Measurements from ENCODE around the gene CBFA2T3.
"Not testable (repeated sequence)": the region's sequence is repeated elsewhere in the genome, so short reads cannot be mapped to it uniquely, and the experiment has no call there.

Gene CBFA2T3

DNA sequence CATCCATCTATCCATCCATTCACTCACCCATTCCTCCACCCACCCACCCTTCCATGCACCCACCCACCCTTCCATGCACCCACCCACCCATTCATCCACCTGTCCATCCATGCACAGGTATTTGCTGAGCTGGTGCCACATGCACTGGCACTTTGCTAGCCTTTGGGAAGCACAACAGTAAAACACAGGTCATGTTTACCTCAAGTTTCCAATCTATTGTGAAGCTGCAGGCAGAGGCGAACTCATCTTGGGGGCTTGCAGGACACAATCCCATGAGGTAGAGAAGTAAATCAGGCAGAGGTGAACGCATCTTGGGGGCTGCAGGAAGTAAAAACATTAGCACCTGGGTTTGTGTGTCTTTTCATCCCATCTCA, 35.6 kb upstream of the CBFA2T3 start:
- no peak for DNase-seq

DNA sequence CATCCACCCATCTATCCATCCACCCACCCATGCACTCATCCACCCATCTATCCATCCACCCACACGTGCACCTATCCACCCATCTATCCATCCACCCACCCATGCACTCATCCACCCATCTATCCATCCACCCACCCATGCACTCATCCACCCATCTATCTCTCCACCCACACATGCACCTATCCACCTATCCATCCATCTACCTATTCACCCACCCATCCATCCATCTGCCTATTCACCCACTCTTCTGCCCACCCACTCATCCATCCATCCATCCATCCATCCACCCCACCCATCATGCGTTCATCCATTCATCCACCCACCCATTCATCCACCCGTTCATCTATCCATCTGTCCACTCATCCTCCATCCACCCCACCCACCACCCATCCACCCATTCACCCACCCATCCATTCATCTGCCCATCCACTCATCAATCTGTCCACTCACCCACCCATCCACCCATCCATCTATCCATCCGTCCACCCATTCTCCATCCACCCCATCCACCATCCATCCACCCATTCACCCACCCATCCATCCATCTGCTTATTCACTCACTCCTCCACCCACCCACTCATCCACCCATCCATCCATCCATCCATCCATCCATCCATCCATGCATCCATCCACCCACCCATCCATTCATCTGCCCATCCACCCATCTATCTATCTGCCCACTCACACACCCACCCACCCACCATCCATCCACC, 35.1 kb upstream of the CBFA2T3 start:
- no peak for DNase-seq

DNA sequence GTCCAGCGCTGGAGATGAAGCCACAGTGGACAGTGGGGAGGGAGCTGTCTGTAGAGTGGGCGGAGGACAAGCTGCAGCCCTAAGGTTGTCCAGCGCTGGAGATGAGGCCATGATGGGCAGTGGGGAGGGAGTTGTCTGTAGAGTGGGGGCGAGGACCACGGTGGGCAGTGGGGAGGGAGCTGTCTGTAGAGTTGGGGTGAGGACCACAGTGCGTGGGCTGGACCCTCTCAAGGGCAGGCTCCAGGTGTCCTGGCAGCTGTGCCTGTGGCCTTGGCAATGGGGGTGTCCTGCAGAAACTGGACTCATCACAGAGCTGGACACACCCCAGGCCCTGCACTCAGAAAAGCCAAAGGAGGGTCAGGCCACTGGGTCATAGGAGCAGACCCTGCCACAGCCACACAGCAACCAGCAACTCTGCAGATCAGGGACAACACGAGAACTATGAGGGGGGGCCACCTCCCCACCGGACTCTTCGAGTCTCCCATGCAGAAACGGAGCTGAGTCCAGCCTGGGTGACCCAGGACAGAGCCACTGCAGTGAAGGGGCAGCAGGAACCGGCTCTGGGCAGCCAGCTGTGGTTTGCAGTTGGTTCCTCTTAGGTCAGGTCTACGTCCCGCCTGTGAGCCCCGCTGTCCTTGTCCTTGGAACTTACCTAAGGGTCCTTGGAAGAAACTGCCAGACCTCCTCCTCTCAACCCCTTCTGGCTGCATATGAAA, 33.4 kb upstream of the CBFA2T3 start:
- DNase-seq, result no peak

DNA sequence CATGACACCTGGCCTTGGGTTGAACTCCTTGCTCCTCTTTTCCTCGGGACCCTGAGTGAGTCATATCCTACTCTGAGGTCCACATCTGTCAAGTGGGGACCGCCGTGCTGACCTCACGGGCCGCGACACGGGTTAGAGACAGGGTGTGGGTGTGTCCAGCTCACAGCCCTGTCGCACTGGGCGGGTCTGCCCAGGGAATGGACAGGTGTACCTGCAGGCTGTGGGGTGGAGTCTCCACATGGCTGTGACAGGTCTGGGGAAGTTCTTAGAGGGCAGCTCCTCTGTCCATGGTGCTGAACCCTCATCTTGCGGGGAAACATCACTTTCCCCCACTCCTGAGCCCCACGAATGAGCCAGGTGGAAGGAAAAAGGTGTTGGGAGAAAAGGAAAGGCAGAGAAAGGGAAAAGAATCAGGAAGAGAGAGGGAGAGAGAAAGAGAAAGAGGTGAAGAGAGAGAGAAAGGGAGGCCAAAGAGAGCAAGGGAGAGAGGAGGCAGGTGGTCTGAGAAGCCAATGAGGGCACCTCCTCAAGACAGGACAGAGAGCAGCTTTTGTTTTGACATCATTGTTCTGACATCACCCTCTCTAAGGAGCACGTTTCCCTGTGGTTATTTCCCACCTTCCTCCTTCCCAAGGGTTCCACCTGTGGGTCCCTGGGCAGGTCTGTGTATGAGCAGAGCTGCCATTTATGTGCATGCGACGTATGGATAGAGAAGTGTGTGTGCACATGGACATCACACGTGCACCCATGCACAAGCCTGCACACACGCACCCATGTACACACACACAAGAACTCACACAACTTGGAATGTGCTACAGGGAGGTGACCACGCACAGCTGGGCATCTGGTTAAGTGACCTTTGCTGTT, 32.6 kb upstream of the CBFA2T3 start:
- DNase-seq, result peak; percentile 28

DNA sequence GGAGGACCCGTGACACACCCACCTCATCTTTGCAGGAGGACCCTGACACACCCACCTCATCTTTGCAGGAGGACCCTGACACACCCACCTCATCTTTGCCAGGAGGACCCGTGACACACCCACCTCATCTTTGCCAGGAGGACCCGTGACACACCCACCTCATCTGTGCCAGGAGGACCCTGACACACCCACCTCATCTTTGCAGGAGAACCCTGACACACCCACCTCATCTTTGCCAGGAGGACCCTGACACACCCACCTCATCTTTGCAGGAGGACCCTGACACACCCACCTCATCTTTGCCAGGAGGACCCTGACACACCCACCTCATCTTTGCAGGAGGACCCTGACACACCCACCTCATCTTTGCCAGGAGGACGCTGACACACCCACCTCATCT, 31.8 kb upstream of the CBFA2T3 start:
- not testable (repeated sequence) for DNase-seq

DNA sequence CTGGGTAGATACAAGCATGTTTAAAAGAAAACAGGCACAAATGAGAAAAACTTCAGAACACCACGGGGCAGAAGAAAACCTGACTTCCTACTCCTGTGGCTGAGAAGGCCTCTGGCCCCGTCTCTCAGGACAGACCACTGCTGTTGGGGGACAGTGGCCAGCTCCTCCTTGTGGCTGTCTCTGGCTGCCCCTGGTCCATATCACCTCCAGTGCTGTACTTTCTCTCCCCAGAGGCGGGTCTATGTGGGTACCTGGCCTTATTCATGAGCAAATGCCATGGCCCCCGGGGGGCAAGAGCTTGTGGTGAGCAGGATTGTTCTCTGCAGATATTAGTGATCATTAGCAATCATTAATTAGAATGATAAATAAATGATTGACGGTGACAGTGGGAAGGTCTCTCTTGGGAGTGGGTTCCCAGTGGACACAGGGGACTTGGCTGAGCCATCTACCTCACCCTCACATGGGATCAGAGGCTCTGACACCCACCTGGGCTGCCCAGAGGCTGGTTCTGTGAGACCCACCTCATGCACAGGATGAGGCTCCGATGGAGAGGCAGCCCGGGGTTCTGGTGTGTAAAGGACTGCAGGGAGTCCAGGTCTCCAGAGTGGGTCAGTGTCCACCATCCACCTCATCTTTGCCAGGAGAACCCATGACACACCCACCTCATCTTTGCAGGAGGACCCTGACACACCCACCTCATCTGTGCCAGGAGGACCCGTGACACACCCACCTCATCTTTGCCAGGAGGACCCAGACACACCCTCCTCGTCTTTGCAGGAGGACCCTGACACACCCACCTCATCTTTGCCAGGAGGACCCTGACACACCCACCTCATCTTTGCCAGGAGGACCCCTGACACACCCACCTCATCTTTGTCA, 30.6 kb upstream of the CBFA2T3 start:
- DNase-seq, result no peak

DNA sequence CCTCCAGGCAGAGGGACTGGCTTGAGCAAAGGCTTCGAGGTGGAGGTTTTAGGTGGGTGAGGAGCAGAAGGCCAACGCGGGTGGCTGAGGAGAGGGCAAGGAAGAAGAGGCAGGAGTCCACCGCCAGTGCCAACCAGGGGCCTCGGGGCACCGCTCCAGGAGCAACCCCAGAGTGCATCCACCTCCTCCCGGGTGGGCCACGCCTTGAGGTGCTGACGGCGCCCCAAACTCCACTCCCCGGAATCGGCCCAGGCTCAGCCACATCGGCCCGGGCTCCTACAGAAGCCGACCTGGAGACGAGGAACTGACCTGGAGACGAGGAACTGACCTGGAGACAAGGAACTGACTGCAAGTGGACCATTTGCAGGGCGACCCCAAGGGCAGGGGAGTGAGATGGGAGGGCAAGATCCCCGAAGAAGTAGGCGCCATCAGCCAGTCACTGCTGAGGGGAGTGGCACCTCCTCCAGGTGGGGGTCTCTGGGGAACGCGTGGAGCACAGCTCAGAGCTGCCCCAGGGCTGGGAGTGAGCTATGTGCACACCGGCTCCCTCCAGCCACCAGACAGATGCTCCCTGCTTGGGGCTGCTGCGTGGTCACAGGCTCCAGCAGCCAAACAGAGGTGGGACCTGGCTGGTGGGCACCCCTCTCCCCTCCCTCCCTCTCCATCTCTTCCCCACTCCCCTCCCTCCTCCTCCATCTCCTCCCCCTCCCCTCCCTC, 29.2 kb upstream of the CBFA2T3 start:
- peak; percentile 17 for DNase-seq

DNA sequence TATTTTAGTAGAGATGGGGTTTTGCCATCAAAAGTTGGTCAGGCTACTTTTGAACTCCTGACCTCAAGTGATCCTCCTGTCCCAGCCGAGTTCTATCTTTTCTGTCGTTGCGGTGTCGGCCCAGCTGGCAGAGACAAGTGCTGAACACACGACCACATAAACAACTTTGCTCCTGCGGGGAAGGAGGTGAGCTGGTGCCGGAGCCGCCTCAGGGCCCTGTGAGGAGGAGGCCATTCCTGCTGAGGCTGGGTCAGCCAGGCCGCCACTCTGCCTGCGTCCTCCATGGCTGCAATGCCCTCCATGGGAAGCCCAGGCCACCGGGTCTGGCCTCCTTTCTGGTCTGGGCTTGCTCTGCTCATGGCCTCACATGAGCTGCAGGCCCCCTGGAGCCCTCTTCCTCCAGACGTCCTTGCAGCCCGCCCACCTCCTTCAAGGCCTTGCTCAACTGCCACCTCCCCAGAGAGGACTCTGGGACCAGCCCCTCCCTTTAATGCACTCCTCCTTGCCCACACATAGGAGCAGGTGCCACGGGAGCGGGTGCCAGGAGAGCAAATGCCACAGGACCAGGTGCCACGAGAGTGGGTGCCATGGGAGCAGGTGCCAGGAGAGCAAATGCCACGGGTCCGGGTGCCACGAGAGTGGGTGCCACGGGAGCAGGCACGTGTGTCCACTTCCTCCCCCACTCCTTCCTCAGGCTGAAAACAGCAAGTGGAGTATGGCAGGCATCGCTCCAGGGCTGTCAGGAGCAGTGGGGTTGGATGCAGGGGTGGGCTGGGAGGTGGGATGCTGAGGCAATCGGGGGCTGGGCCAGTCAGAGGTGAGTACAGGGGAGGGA, 28.4 kb upstream of the CBFA2T3 start:
- no peak for DNase-seq

DNA sequence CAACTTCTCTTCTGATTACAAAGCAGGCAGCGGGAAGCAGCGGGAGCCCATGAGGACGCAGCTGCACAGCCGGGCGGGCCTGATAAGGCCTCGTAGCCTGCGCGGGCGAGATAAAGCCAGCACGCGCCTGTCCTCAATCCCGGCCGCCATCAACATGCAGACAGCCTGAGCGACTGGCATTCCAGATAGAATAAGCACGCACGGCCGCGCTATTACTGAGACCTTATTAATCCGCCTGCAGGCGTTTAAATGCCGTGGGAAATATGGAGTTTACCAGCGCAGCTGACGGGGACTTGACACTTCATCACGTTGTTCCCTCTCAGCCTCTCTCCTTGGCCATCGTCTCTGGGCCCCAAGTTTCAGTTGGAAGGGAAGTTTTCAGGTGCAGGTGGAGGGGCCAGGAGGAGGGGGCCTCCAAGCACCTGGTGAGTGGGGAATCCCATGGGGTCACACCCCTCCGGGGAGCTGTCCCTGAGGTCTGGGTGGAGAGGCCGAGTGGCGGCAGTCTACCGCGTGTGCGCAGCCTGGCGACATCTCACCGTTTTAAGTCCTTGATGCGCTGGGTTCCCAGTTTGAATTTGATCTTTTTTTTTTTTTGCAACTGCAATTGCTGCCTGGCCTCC, 27.3 kb upstream of the CBFA2T3 start:
- peak; percentile 69 for DNase-seq

DNA sequence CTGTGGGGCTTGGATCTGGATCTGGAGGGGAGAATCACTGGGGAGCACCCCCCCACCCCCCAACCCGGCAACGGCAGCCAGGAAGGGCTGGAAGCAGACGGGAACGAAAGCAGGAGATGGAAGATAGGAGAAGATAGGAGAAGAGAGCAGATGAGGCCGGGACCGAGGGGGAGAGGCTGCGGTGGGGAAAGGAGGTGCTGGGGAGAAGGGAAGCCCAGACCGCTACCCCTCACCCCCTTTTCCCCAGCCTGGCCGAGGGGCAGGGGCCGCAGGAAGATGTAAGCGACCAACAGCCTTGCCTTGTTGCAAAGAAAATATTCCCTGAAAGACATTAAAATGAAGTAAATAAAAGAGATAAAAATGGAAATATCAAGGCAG, 26.8 kb upstream of the CBFA2T3 start:
- no peak for DNase-seq

DNA sequence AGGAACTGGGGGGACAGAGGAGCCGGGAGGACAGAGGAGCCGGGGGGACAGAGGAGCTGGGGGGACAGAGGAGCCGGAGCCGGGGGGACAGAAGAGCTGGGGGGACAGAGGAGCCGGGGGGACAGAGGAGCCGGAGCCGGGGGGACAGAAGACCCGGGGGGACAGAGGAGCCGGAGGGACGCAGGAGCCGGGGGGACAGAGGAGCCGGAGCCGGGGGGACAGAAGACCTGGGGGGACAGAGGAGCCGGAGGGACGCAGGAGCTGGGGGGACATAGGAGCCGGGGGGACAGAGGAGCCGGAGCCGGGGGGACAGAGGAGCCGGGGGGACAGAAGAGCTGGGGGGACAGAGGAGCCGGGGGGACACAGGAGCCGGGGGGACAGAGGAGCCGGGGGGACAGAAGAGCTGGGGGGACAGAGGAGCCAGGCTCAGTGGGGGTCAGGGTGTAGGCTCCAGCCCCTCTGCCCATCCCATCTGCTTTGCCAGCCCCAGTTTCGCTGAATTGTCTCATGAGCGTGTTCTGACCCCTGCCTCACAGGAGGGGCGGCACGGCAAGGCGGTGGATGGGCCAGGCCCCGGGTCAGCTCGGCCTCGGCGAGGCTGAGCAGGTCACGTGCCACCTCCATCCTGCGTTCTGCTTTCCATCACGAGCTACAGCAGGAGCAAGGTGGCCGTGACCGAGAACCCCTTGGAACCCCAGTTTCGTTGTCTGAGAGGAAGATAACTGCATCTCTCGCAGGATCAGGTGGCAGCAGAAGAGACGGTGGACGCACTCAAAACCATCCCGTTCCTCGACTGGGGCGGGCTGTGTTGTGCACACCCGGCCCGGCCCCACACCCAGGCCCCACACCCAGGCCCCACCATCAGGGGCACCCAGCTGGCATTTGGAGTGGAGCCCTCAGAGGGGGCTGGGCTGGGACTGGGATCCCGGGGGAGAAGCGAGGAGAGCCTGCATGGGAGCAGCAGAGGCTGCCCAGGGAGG, 26.1 kb upstream of the CBFA2T3 start:
- DNase-seq, result peak; percentile 20

DNA sequence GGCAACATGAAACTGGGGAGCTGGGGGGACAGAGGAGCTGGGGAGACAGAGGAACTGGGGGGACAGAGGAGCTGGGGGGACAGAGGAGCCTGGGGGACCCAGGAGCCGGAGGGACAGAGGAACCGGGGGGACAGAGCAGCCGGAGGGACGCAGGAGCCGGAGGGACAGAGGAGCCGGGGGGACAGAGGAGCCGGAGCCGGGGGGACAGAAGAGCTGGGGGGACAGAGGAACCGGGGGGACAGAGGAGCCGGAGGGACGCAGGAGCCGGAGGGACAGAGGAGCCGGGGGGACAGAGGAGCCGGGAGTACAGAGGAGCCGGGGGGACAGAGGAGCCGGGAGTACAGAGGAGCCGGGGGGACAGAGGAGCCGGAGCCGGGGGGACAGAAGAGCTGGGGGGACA, 25.1 kb upstream of the CBFA2T3 start:
- not testable (repeated sequence) for DNase-seq

DNA sequence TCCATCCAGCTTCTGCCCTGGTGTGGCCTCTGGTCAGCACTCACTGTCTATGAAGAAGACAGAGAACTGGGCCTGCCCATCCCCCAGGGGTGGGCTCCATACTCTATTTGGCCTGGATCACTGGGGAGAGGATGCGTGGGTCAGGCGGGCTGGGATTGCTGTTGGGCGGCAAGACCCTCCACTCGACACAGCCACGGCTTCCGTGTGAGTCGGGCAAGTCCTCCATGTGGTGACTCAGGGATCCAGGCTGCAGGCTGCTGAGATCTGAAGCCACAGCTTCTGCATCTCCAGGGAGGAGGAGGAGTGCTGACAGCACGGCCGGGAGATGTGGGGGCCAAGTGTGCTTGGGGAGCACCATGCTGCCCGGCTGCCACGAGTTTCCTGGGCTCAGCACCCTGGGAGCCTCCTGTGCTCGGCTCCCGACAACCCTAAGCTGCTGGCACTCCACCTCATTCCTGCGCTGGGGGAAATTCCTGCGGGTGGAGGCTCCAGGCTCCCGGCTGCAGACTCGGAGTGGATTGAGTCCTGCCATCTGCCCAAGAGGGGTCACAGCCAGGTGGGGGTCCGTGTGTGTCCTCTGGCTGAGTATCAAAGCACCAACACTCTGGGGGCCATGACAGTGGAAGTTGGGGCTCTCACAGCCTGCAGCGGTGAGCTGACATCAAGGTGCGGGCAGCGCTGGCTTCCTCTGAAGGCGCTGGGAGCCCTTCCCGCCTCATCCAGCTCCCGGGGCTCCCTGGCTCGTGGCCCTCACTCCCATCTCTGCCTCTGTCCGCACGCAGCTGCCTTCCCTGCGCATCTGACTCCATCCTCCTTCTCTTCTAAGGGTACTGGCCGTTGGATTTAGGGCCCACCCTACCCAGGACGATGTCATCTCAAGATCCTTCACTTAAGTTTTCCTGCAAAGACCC, 24.4 kb upstream of the CBFA2T3 start:
- no peak for DNase-seq

DNA sequence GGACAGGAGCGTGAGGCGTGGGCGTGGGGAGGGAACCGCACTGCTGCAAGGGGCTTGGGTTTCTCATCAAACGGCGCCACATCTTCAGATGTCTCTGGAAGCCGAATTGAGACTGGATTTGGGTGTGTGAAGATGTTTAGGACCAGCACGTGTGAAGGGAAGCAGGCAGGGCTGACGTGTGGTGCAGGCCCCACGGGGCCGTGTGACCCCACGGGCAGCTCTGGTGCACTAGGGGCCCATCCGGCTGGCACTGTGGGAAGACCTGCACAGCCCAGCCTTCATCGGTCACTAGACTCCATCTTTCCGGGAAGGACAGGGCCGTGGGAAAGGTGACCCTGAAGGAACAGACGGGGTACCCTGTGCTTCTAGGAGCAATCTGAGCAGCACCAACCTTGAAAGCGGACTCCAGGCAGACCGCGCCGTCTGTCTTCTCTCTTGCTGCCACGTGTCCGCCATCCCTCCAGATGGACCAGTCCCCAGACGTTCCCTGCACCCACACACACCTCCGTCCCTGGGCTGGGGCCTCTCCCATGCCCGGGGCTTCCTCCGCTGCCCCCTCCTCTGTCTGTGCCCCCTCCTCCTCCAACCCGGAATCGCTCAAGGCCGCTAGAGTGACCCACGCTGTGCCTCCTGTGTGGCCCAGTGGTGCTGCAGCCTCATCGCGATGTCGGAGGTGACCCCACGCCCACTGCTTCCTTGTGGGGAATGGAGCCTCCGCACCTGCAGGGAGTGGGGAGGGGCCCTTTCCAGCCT, 23.4 kb upstream of the CBFA2T3 start:
- DNase-seq, result no peak

DNA sequence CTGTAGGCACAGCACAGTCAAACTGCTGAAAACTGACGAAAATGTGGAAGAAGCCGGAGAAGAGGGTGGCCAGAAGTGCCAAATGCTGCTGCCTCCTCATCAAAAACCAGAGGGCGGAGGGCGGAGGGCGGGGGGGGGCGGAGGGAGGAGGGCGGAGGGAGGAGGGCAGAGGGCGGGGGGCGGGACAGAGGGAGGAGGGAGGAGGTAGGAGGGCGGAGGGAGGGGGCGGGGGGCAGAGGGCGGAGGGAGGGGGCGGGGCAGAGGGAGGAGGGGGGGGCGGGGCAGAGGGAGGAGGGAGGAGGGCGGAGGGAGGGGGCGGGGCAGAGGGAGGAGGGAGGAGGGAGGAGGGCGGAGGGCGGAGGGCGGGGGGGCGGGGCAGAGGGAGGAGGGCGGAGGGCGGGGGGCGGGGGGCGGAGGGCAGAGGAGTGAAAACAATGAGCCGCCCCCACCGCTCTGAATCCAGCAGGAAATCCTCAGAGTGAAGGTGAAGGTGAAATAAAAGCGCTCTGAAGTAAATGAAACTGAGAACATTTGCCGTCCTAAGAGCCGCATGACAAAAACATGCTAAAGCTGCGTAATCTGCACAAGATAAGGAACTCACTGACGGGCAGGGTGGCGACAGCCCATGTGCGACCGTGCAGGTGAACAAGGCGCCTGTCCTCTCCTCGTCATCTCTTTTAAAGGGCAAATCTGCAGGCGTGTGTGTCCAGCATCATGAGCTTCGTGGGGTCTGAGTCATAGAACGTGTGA, 22.6 kb upstream of the CBFA2T3 start:
- peak; percentile 14 for DNase-seq

DNA sequence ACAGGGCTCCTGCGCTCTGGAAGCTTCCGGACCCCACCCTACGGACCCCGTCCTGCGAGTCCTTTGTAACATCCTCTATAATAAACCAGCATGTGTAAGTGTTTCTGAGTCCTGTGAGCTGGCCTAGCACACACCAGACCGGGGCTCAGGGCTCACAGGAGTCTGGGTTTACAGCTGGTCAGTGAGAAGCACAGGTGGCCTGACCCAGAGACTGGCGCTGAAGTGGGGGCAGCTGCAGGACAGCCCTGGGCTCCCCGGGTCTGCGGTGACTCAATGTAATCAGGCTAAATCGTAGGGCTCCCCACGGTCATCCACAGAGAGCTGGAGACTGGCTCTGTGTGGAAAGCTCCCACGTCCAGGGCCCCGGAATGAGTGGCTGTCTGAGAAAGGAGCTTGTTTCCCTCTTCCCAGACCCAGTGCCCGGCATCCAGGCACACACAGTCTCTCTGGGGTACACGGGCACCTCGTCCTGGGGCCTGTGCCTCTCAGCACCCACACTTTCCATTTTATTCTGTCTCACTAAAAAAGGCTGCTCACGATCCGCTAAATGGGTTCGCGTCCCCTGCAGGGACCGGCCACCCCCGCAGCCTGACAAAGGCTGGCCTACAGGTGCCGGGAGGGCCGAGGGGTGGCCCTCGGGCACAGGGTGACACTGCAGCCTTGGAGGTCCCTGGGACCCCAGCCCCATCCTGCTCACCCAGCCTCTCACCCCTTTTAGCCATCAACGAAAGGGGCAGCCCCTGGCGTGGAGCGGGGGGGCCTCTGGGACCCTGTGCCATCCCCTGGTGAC, 18.9 kb upstream of the CBFA2T3 start:
- DNase-seq, result no peak

All from DMS53 (cell line).